ENCODE data around the gene PABPC5. TPM values are rescaled to one million over a fixed set of nuclear protein-coding genes. Genes with fewer than 3 reads are reported as not detected.

Gene PABPC5
- total RNA-seq (2022; extraction: Qiagen RNA extraction; ENCODE audit: low read depth), result not detected in 5 replicates

DNA sequence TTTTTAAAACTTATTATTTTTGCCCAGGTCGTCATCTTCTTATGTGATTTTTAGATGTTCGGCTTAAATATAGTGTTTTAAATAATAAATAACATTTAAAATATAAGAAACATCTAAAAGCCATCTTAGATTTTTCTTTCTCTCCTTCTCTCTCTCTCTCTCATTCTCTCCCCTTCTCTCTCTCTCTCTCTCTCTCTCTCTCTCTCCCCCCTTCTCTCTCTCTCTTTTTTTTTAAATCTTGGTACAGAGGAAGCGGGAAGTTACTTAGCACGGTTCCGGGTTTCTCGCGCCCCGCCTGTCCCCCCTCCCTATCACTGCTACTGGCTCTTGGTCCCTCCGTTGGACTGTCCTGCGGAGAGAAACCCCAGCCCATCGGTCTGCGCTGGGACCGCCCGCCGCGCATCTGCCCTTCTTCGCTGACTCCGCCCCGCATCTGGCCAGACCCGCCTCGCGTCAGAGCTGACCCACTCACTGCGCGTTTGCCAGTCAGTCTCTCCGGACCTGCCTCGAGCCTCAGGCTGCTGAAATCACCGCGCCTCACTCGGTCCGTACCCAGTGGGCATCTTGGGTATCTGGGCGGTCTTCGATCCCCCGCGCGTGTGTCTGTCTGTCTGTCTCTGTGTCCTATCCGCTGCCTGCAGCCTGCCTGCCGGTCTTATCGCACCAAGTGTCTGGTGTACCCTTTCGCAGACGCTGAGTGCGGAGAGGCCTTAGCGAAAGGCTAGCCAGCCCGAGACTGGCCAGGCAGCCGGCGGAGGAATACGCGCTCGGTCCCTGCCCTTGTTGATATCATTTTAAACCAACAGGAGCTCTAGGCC, at the start of gene PABPC5:
Gene PABPC5 (plus strand): TSS at position 489 of the 818 bp plus-strand sequence. CDS start 739 bp downstream, outside the sequence.

